ENCODE data around the gene XNDC1N.
"Not testable (repeated sequence)": the region's sequence is repeated elsewhere in the genome, so short reads cannot be mapped to it uniquely, and the experiment has no call there.

The XNDC1N gene

GRCh38 chr11:71895961-71896360, 32.4 kb downstream of the XNDC1N start:
- H3K27me3 ChIP-seq (ENCODE audit: control insufficient read depth in 1 of 2, insufficient read depth in 1 of 2, low read length in 2 of 2): no peaks in the 10 kb centered on the region
- no peak overlapping the region for H3K23ac ChIP-seq (ENCODE audit: low read length in 2 of 2)
- H2BK15ac ChIP-seq (ENCODE audit: low read depth, poor library complexity, severe bottlenecking): no peak overlapping the region
- no peak overlapping the region for H3K4ac ChIP-seq (ENCODE audit: low read depth in 1 of 2, low read length in 2 of 2)
- DNase-seq: no peak
- H2BK120ac ChIP-seq (ENCODE audit: low read depth, low read length): no peak overlapping the region
- H3K4me1 ChIP-seq (ENCODE audit: control insufficient read depth, insufficient read depth, low read depth, low read length): no peaks in the 10 kb centered on the region
- H2AFZ ChIP-seq (ENCODE audit: low read depth, low read length): no peak overlapping the region
- no peak overlapping the region for H2BK12ac ChIP-seq (ENCODE audit: low read length in 2 of 2)
- H3K18ac ChIP-seq (ENCODE audit: low read depth in 1 of 2, low read length in 2 of 2): no peak overlapping the region
- peaks cover 0 to 2% of the 10 kb centered on the region in 2 experiments for H3K36me3 ChIP-seq (ENCODE audit: control insufficient read depth in 1 of 2, insufficient read depth in 2 of 2, low read depth in 1 of 2, low read length in 2 of 2)
- H3K14ac ChIP-seq (ENCODE audit: low read length in 2 of 2): no peak overlapping the region
- H4K91ac ChIP-seq (ENCODE audit: low read length): no peak overlapping the region
- H3K4me3 ChIP-seq (ENCODE audit: insufficient read depth in 1 of 2, low read depth in 1 of 2, low read length in 2 of 2): no peak overlapping the region
- H3K4me2 ChIP-seq (ENCODE audit: low read length, poor library complexity, severe bottlenecking): no peak overlapping the region
- no peak overlapping the region for H3K9ac ChIP-seq (ENCODE audit: low read length)
- no peak overlapping the region for H2BK5ac ChIP-seq (ENCODE audit: low read depth, low read length, poor library complexity, severe bottlenecking)
- H2AK5ac ChIP-seq (ENCODE audit: low read length, severe bottlenecking): no peak overlapping the region
- no peaks in the 10 kb centered on the region for H3K79me1 ChIP-seq (replicated peaks; ENCODE audit: low read length, poor library complexity, severe bottlenecking)
- H3K27ac ChIP-seq (ENCODE audit: low read length, poor library complexity, severe bottlenecking): no peak overlapping the region
- no peak overlapping the region for H4K8ac ChIP-seq (ENCODE audit: low read length)
- WGBS: 96% methylated on average over 11 of the region's 12 CpGs
- H3K9me3 ChIP-seq (ENCODE audit: control insufficient read depth, low read length): no peaks in the 10 kb centered on the region

- not testable (repeated sequence) for H3K79me1 ChIP-seq (replicated peaks; ENCODE audit: low read length, poor library complexity, severe bottlenecking); H2BK15ac ChIP-seq (ENCODE audit: low read depth, poor library complexity, severe bottlenecking); DNase-seq; H3K4me3 ChIP-seq (ENCODE audit: insufficient read depth in 1 of 2, low read depth in 1 of 2, low read length in 2 of 2); H3K36me3 ChIP-seq (ENCODE audit: control insufficient read depth in 1 of 2, insufficient read depth in 2 of 2, low read depth in 1 of 2, low read length in 2 of 2); H3K18ac ChIP-seq (ENCODE audit: low read depth in 1 of 2, low read length in 2 of 2); H3K9ac ChIP-seq (ENCODE audit: low read length); H3K23ac ChIP-seq (ENCODE audit: low read length in 2 of 2); H2BK12ac ChIP-seq (ENCODE audit: low read length in 2 of 2); H4K91ac ChIP-seq (ENCODE audit: low read length); H3K27me3 ChIP-seq (ENCODE audit: control insufficient read depth in 1 of 2, insufficient read depth in 1 of 2, low read length in 2 of 2); H4K8ac ChIP-seq (ENCODE audit: low read length); H3K4ac ChIP-seq (ENCODE audit: low read depth in 1 of 2, low read length in 2 of 2); H2BK120ac ChIP-seq (ENCODE audit: low read depth, low read length); H3K9me3 ChIP-seq (ENCODE audit: control insufficient read depth, low read length); H2AK5ac ChIP-seq (ENCODE audit: low read length, severe bottlenecking); H3K4me2 ChIP-seq (ENCODE audit: low read length, poor library complexity, severe bottlenecking); H3K4me1 ChIP-seq (ENCODE audit: control insufficient read depth, insufficient read depth, low read depth, low read length); H2AFZ ChIP-seq (ENCODE audit: low read depth, low read length); H3K14ac ChIP-seq (ENCODE audit: low read length in 2 of 2); H3K27ac ChIP-seq (ENCODE audit: low read length, poor library complexity, severe bottlenecking); H2BK5ac ChIP-seq (ENCODE audit: low read depth, low read length, poor library complexity, severe bottlenecking)
- WGBS: 75% methylated on average over 10 of the region's 14 CpGs
Observed at GRCh38 chr11:71889181-71889872, 39.1 kb downstream of the XNDC1N start.

DNA sequence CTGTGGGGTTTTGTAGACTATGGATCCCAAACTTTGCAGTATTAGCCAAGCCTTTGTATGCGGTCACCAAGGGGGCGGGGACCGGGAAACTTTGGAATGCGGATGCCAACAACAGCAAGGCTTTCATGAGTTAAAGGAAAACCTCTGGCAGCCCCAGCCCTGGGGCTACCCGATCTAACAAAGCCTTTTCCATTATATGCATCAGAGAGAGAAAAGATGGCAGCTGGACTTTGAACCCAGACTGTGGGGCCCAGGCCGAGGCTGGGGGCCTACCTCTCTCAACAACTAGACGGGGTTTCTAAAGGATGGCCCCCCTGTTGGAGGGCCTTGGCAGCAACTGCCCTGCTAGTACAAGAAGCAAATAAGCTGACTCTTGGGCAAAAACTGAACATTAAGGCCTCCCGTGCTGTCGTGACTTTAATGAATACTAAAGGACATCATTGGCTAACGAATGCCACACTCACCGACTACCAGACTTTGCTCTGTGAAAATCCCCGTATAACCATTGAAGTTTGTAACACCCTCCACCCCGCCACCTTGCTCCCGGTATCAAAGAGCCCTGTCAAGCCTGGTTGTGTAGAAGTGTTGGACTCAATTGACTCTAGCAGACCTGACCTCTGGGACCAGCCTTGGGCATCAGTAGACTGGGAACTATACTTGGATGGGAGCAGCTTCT, 39.9 kb downstream of the XNDC1N start:
- not testable (repeated sequence) for H2BK5ac ChIP-seq (ENCODE audit: low read depth, low read length, poor library complexity, severe bottlenecking); H3K23ac ChIP-seq (ENCODE audit: low read length in 2 of 2); H4K8ac ChIP-seq (ENCODE audit: low read length); H3K4ac ChIP-seq (ENCODE audit: low read depth in 1 of 2, low read length in 2 of 2); H3K27me3 ChIP-seq (ENCODE audit: control insufficient read depth in 1 of 2, insufficient read depth in 1 of 2, low read length in 2 of 2); H4K91ac ChIP-seq (ENCODE audit: low read length); H3K4me1 ChIP-seq (ENCODE audit: control insufficient read depth, insufficient read depth, low read depth, low read length); H3K18ac ChIP-seq (ENCODE audit: low read depth in 1 of 2, low read length in 2 of 2); H3K4me2 ChIP-seq (ENCODE audit: low read length, poor library complexity, severe bottlenecking); H3K4me3 ChIP-seq (ENCODE audit: insufficient read depth in 1 of 2, low read depth in 1 of 2, low read length in 2 of 2); H3K36me3 ChIP-seq (ENCODE audit: control insufficient read depth in 1 of 2, insufficient read depth in 2 of 2, low read depth in 1 of 2, low read length in 2 of 2); DNase-seq; H3K9ac ChIP-seq (ENCODE audit: low read length); H3K14ac ChIP-seq (ENCODE audit: low read length in 2 of 2); H2AFZ ChIP-seq (ENCODE audit: low read depth, low read length); H2BK12ac ChIP-seq (ENCODE audit: low read length in 2 of 2); H3K79me1 ChIP-seq (replicated peaks; ENCODE audit: low read length, poor library complexity, severe bottlenecking); H2BK120ac ChIP-seq (ENCODE audit: low read depth, low read length); H2BK15ac ChIP-seq (ENCODE audit: low read depth, poor library complexity, severe bottlenecking); H3K27ac ChIP-seq (ENCODE audit: low read length, poor library complexity, severe bottlenecking); H3K9me3 ChIP-seq (ENCODE audit: control insufficient read depth, low read length)
- 86% methylated on average over 13 of the region's 14 CpGs for WGBS
- peak overlapping the region; percentile 59 for H2AK5ac ChIP-seq (ENCODE audit: low read length, severe bottlenecking)

GRCh38 chr11:71885806-71886205, 42.6 kb downstream of the XNDC1N start:
- H3K79me1 ChIP-seq (replicated peaks; ENCODE audit: low read length, poor library complexity, severe bottlenecking); H2AFZ ChIP-seq (ENCODE audit: low read depth, low read length); H4K91ac ChIP-seq (ENCODE audit: low read length); H3K14ac ChIP-seq (ENCODE audit: low read length in 2 of 2); H3K4me2 ChIP-seq (ENCODE audit: low read length, poor library complexity, severe bottlenecking); H2BK15ac ChIP-seq (ENCODE audit: low read depth, poor library complexity, severe bottlenecking); H3K9ac ChIP-seq (ENCODE audit: low read length); H2BK120ac ChIP-seq (ENCODE audit: low read depth, low read length); H2BK12ac ChIP-seq (ENCODE audit: low read length in 2 of 2); H3K27me3 ChIP-seq (ENCODE audit: control insufficient read depth in 1 of 2, insufficient read depth in 1 of 2, low read length in 2 of 2); H3K27ac ChIP-seq (ENCODE audit: low read length, poor library complexity, severe bottlenecking); H3K4me3 ChIP-seq (ENCODE audit: insufficient read depth in 1 of 2, low read depth in 1 of 2, low read length in 2 of 2); H3K4me1 ChIP-seq (ENCODE audit: control insufficient read depth, insufficient read depth, low read depth, low read length); H3K18ac ChIP-seq (ENCODE audit: low read depth in 1 of 2, low read length in 2 of 2); H2BK5ac ChIP-seq (ENCODE audit: low read depth, low read length, poor library complexity, severe bottlenecking); DNase-seq; H2AK5ac ChIP-seq (ENCODE audit: low read length, severe bottlenecking); H3K23ac ChIP-seq (ENCODE audit: low read length in 2 of 2); H3K36me3 ChIP-seq (ENCODE audit: control insufficient read depth in 1 of 2, insufficient read depth in 2 of 2, low read depth in 1 of 2, low read length in 2 of 2); H3K4ac ChIP-seq (ENCODE audit: low read depth in 1 of 2, low read length in 2 of 2); H4K8ac ChIP-seq (ENCODE audit: low read length); H3K9me3 ChIP-seq (ENCODE audit: control insufficient read depth, low read length): not testable (repeated sequence)
- WGBS: 97% methylated on average over 11 of the region's 12 CpGs
